Measurements from ENCODE around the gene INVS. TPM values are rescaled to one million over a fixed set of nuclear protein-coding genes. Genes with fewer than 3 reads are reported as not detected.
"Not testable (repeated sequence)": the region's sequence is repeated elsewhere in the genome, so short reads cannot be mapped to it uniquely, and the experiment has no call there.

INVS gene
- total and polyA plus RNA-seq, 2 donors (not counting 3 experiments of a cell fraction or from before 2014, with no cell fraction given), result 8.5 to 17.9 TPM

DNA sequence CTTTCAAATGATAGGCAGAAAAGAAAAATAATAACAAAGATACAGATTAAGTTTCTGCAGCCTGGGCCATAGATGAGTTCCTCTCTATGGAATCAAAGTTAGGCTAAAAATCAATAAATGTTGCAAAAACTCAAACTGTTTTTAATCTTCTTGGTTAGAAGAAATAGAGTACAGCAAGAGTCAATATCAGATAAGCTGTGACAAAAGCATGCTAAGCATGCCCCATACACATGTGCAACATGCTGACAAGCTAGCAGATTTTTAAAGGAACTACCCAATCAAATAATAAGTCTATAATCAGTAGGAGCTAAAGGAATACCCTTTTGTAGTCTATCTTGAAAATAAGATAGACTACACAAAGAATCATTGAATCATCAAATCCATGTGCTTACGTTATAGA lies 7.0 kb upstream of the INVS start:
- Histone ChIP-seq H3K4me2 (ENCODE audit: insufficient read depth, low read length) (no peak overlapping the region), H3K9me3 (replicated peaks; ENCODE audit: control insufficient read depth, insufficient read depth, low read length) (no peaks in the 10 kb centered on the region), H3K79me2 (ENCODE audit: control insufficient read depth, insufficient read depth, low read length) (peaks cover 47% of the 10 kb centered on the region), H3K27ac (ENCODE audit: insufficient read depth, low read depth, low read length) (no peak overlapping the region), H3K4me1 (ENCODE audit: control insufficient read depth, extremely low read depth, insufficient read depth, low read length) (peaks cover 32% of the 10 kb centered on the region), H4K20me1 (replicated peaks; ENCODE audit: control insufficient read depth, extremely low read depth, insufficient read depth, low read length) (peaks cover 16% of the 10 kb centered on the region), H3K36me3 (ENCODE audit: control insufficient read depth in 2 of 2, extremely low read depth in 1 of 2, insufficient read depth in 2 of 2, low read length in 2 of 2) (no peaks in the 10 kb centered on the region), H2AFZ (ENCODE audit: low read depth, low read length) (no peak overlapping the region), H3K9me1 (replicated peaks; ENCODE audit: control insufficient read depth, extremely low read depth, insufficient read depth, low read length) (peaks cover 2% of the 10 kb centered on the region), H3K27me3 (ENCODE audit: control insufficient read depth in 2 of 2, insufficient read depth in 2 of 2, low read length in 2 of 2) (no peaks in the 10 kb centered on the region), H3K9ac (replicated peaks; ENCODE audit: extremely low read depth, insufficient read depth, low read length) (no peak overlapping the region), H3K4me3 (replicated peaks in 1 of 3; ENCODE audit: insufficient read depth in 1 of 3, low read depth in 1 of 3, low read length in 3 of 3) (no peak overlapping the region)
- BruUV-seq (replicated peaks), result no TSS peak
- DNase-seq (ENCODE audit: low read depth, low spot score) (no peak), FAIRE-seq (no peak)
- POLR2A ChIA-PET, result no interaction called here
- no peak for TF ChIP-seq MYC (IDR thresholded peaks at IDR 0.05; ENCODE audit: low read depth, low read length)
- TF ChIP-seq JUN (IDR thresholded peaks at IDR 0.05; ENCODE audit: borderline replicate concordance, insufficient read depth, insufficient read length, low read depth), result no peak
- TF ChIP-seq POLR2A (IDR thresholded peaks at IDR 0.05; ENCODE audit: low read depth, low read length), result no peak
- TF ChIP-seq, protein P1, sequence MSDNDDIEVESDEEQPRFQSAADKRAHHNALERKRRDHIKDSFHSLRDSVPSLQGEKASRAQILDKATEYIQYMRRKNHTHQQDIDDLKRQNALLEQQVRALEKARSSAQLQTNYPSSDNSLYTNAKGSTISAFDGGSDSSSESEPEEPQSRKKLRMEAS (IDR thresholded peaks at IDR 0.05; ENCODE audit: insufficient read depth, insufficient read length), result no peak
- TF ChIP-seq GATA2 (IDR thresholded peaks at IDR 0.05; ENCODE audit: insufficient read depth, insufficient read length, low read depth, low read length), result no peak
- TF ChIP-seq, protein P2, sequence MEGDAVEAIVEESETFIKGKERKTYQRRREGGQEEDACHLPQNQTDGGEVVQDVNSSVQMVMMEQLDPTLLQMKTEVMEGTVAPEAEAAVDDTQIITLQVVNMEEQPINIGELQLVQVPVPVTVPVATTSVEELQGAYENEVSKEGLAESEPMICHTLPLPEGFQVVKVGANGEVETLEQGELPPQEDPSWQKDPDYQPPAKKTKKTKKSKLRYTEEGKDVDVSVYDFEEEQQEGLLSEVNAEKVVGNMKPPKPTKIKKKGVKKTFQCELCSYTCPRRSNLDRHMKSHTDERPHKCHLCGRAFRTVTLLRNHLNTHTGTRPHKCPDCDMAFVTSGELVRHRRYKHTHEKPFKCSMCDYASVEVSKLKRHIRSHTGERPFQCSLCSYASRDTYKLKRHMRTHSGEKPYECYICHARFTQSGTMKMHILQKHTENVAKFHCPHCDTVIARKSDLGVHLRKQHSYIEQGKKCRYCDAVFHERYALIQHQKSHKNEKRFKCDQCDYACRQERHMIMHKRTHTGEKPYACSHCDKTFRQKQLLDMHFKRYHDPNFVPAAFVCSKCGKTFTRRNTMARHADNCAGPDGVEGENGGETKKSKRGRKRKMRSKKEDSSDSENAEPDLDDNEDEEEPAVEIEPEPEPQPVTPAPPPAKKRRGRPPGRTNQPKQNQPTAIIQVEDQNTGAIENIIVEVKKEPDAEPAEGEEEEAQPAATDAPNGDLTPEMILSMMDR (IDR thresholded peaks at IDR 0.05; ENCODE audit: extremely low read depth in 1 of 2, insufficient read depth in 1 of 2, low read depth in 1 of 2, low read length in 2 of 2), result no peak
- no peak for TF ChIP-seq POLR2AphosphoS5 (IDR thresholded peaks at IDR 0.05; ENCODE audit: insufficient read depth, low read depth, low read length)
- TF ChIP-seq FOS (IDR thresholded peaks at IDR 0.05; ENCODE audit: borderline replicate concordance, insufficient read depth, low read length), result no peak
- TF ChIP-seq EZH2 (IDR thresholded peaks at IDR 0.05; ENCODE audit: borderline replicate concordance, low read depth, low read length, severe bottlenecking), result no peak
- CTCF ChIA-PET, result no interaction called here
- dilution Hi-C loops (cut with MboI; ENCODE audit: extremely low pct_ligation_motif_present, low sequenced_read_pairs), result no loop called here
- intact Hi-C loops (cut with micrococcal nuclease), result no loop called here

DNA sequence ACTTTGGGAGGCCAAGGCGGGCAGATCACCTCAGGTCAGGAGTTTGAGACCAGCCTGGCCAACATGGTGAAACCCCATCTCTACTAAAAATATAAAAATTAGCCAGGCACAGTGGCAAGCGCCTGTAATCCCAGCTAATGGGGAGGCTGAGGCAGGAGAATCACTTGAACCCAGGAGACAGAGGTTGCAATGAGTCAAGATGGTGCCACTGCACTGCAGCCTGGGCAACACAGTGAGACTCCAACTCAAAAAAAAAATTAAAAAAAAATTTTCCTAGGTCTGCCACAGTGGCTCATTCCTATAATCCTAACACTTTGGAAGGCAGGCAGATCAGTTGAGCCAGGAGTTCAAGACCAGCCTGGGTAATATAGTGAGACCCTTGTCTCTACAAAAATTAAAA lies 4.6 kb upstream of the INVS start:
- H3K4me2 ChIP-seq (ENCODE audit: insufficient read depth, low read length); dilution Hi-C loops (cut with MboI; ENCODE audit: extremely low pct_ligation_motif_present, low sequenced_read_pairs); H3K4me3 ChIP-seq (replicated peaks in 1 of 3; ENCODE audit: insufficient read depth in 1 of 3, low read depth in 1 of 3, low read length in 3 of 3); H3K36me3 ChIP-seq (ENCODE audit: control insufficient read depth in 2 of 2, extremely low read depth in 1 of 2, insufficient read depth in 2 of 2, low read length in 2 of 2); FAIRE-seq; intact Hi-C loops (cut with micrococcal nuclease); H2AFZ ChIP-seq (ENCODE audit: low read depth, low read length); DNase-seq (ENCODE audit: low read depth, low spot score); H3K9me1 ChIP-seq (replicated peaks; ENCODE audit: control insufficient read depth, extremely low read depth, insufficient read depth, low read length); H3K27ac ChIP-seq (ENCODE audit: insufficient read depth, low read depth, low read length); H3K27me3 ChIP-seq (ENCODE audit: control insufficient read depth in 2 of 2, insufficient read depth in 2 of 2, low read length in 2 of 2); BruUV-seq (replicated peaks); H3K9ac ChIP-seq (replicated peaks; ENCODE audit: extremely low read depth, insufficient read depth, low read length); H3K9me3 ChIP-seq (replicated peaks; ENCODE audit: control insufficient read depth, insufficient read depth, low read length): not testable (repeated sequence)
- Histone ChIP-seq H4K20me1 (replicated peaks; ENCODE audit: control insufficient read depth, extremely low read depth, insufficient read depth, low read length) (peaks cover 10% of the 10 kb centered on the region), H3K79me2 (ENCODE audit: control insufficient read depth, insufficient read depth, low read length) (peaks cover 56% of the 10 kb centered on the region), H3K4me1 (ENCODE audit: control insufficient read depth, extremely low read depth, insufficient read depth, low read length) (peaks cover 20% of the 10 kb centered on the region)
- ChIA-PET CTCF (interaction anchor here (0.7 to 1.1 kb wide), 3 partner anchors 29 to 231 kb away, joined by 3 read pairs; no protein-coding TSS in a partner anchor), POLR2A (interaction anchor here (0.6 to 0.7 kb wide), 2 partner anchors 129 to 230 kb away, joined by 3 read pairs; no protein-coding TSS in a partner anchor)
